H1 (cell line): ENCODE data around the gene CEP350. TPM values are rescaled to one million over a fixed set of nuclear protein-coding genes. Genes with fewer than 3 reads are reported as not detected.

Experiments used
- CTCF ChIA-PET: fragments of 300-600 bp; sonication (Branson Sonifier 250); formaldehyde crosslinking; loops from one replicate; lab custom pipeline; 2021; ENCODE audit not compliant: partially characterized antibody; lab: Charles Lee
- POLR2A ChIA-PET: fragments of 300-600 bp; sonication (Branson Sonifier 250); formaldehyde crosslinking; loops from one replicate; lab custom pipeline; 2021; ENCODE audit warnings: inconsistent platforms; ENCODE audit not compliant: partially characterized antibody; lab: Charles Lee
- DNase-seq, 2 experiments: peaks; one replicate each; pipeline versions ENCODE4 v3.0.0 to v3.0.0-alpha.2; 2010 to 2022; ENCODE audit warnings: low spot score in 2 of 2, low read depth in 1 of 2, mixed read lengths in 1 of 2
- FAIRE-seq: peaks from 2 replicates; lab custom pipeline; 2011; peaks lifted over from hg19 to GRCh38; lab: Jason Lieb, UNC
- H2AFZ ChIP-seq: 2 replicates; pipeline ENCODE4 v1.8.1; 2012; ENCODE audit warnings: low read length, inconsistent platforms
- H2AK5ac ChIP-seq: 2 replicates; pipeline ENCODE4 v1.6.1; 2013; ENCODE audit warnings: low read depth, low read length
- H2BK120ac ChIP-seq: replicated peaks from 2 replicates; pipeline ENCODE3; 2013; ENCODE audit warnings: low read depth, low read length, inconsistent platforms
- H2BK12ac ChIP-seq: 2 replicates; pipeline ENCODE4 v1.6.1; 2013; ENCODE audit warnings: low read depth, low read length
- H2BK15ac ChIP-seq: 2 replicates; pipeline ENCODE4 v1.6.1; 2013; ENCODE audit warnings: low read length
- H2BK20ac ChIP-seq: 2 replicates; pipeline ENCODE4 v1.6.1; 2013; ENCODE audit warnings: low read length
- H2BK5ac ChIP-seq: 2 replicates; pipeline ENCODE4 v1.6.1; 2013; ENCODE audit warnings: low read depth, low read length
- H3K14ac ChIP-seq: 2 replicates; pipeline ENCODE4 v1.6.1; 2013; ENCODE audit warnings: inconsistent platforms; ENCODE audit not compliant: insufficient read length
- H3K18ac ChIP-seq: 2 replicates; pipeline ENCODE4 v1.6.1; 2013; ENCODE audit warnings: low read length; ENCODE audit errors: extremely low read depth
- H3K23ac ChIP-seq: 2 replicates; pipeline ENCODE4 v1.6.1; 2013; ENCODE audit warnings: inconsistent platforms; ENCODE audit not compliant: insufficient read length
- H3K23me2 ChIP-seq: 2 replicates; pipeline ENCODE4 v1.6.1; 2013; ENCODE audit warnings: low read depth, low read length
- H3K27ac ChIP-seq: 2 replicates; pipeline ENCODE4 v1.6.1; 2011; ENCODE audit warnings: low read depth, low read length, inconsistent platforms
- H3K27me3 ChIP-seq, 4 experiments: replicated peaks in 1 of 4; 1 replicate in 1 of 4; 2 replicates in 3 of 4; pipeline versions ENCODE4 v1.6.1 to v1.8.1; 2011 to 2013; ENCODE audit warnings: low read length in 3 of 4, mild to moderate bottlenecking in 3 of 4, inconsistent platforms in 2 of 4, mixed read lengths in 2 of 4, moderate library complexity in 1 of 4; ENCODE audit not compliant: control insufficient read depth in 3 of 4, insufficient read depth in 3 of 4; ENCODE audit errors: extremely low read depth in 1 of 4
- H3K36me3 ChIP-seq, 4 experiments: 2 replicates each; pipeline versions ENCODE4 v1.6.1 to v1.8.1; 2011 to 2013; ENCODE audit warnings: mild to moderate bottlenecking in 4 of 4, low read length in 3 of 4, moderate library complexity in 2 of 4, control low read depth in 1 of 4, inconsistent platforms in 1 of 4; ENCODE audit not compliant: insufficient read depth in 4 of 4, control insufficient read depth in 2 of 4
- H3K4ac ChIP-seq: replicated peaks from 2 replicates; pipeline ENCODE3; 2013; ENCODE audit warnings: low read length, low read depth, mixed read lengths, inconsistent platforms; ENCODE audit not compliant: insufficient read length
- H3K4me1 ChIP-seq, 4 experiments: replicated peaks in 1 of 4; 1 replicate in 1 of 4; 2 replicates in 3 of 4; pipeline versions ENCODE4 v1.6.1 to v1.8.1; 2011 to 2013; ENCODE audit warnings: low read length in 3 of 4, inconsistent platforms in 2 of 4, mixed read lengths in 1 of 4; ENCODE audit not compliant: insufficient read depth in 4 of 4, control insufficient read depth in 3 of 4
- H3K4me2 ChIP-seq, 2 experiments: 2 replicates each; pipeline versions ENCODE4 v1.6.1 to v1.8.1; 2011 to 2013; ENCODE audit warnings: low read depth in 2 of 2, low read length in 2 of 2, control low read depth in 1 of 2, inconsistent platforms in 1 of 2, mild to moderate bottlenecking in 1 of 2; ENCODE audit not compliant: insufficient read depth in 1 of 2
- H3K4me3 ChIP-seq, 4 experiments: fragments of 200-600, 300-600 bp in 1 of 4; sonication (generic), shearing (Covaris generic), sonication (Bioruptor Twin) in 1 of 4; 2 replicates each; pipeline versions ENCODE4 v1.5.1 to v1.8.1; 2011 to 2016; ENCODE audit warnings: low read length in 4 of 4, low read depth in 3 of 4, control low read depth in 2 of 4, inconsistent platforms in 2 of 4, mild to moderate bottlenecking in 2 of 4, mixed read lengths in 1 of 4, moderate library complexity in 1 of 4; ENCODE audit not compliant: insufficient read depth in 2 of 4; ENCODE audit errors: extremely low read depth in 1 of 4
- H3K56ac ChIP-seq: replicated peaks from 2 replicates; pipeline ENCODE3; 2013; ENCODE audit warnings: low read depth, mild to moderate bottlenecking, mixed read lengths, low read length, inconsistent platforms; ENCODE audit not compliant: insufficient read length
- H3K79me1 ChIP-seq: 2 replicates; pipeline ENCODE4 v1.6.1; 2013; ENCODE audit warnings: low read depth, low read length, control low read depth
- H3K79me2 ChIP-seq, 2 experiments: 2 replicates each; pipeline versions ENCODE4 v1.6.1 to v1.8.1; 2012 to 2013; ENCODE audit warnings: low read length in 2 of 2, mild to moderate bottlenecking in 2 of 2, inconsistent platforms in 1 of 2; ENCODE audit not compliant: insufficient read depth in 2 of 2, control insufficient read depth in 1 of 2
- H3K9ac ChIP-seq, 4 experiments: replicated peaks in 1 of 4; 1 replicate in 1 of 4; 2 replicates in 3 of 4; pipeline versions ENCODE4 v1.6.1 to v1.8.1; 2011 to 2013; ENCODE audit warnings: low read depth in 3 of 4, low read length in 3 of 4, control low read depth in 2 of 4, mild to moderate bottlenecking in 2 of 4, moderate library complexity in 2 of 4, inconsistent platforms in 1 of 4; ENCODE audit errors: extremely low read depth in 1 of 4
- H3K9me3 ChIP-seq, 2 experiments: 2 replicates each; pipeline versions ENCODE4 v1.6.1 to v1.8.1; 2012 to 2013; ENCODE audit warnings: mild to moderate bottlenecking in 2 of 2, moderate library complexity in 2 of 2, control low read depth in 1 of 2, inconsistent platforms in 1 of 2, low read depth in 1 of 2, low read length in 1 of 2, mixed read lengths in 1 of 2; ENCODE audit not compliant: insufficient read depth in 2 of 2
- H4K20me1 ChIP-seq, 2 experiments: replicated peaks in 1 of 2; 2 replicates each; pipeline versions ENCODE3 to v1.8.1; 2011 to 2013; ENCODE audit warnings: inconsistent platforms in 2 of 2, low read length in 2 of 2, mild to moderate bottlenecking in 1 of 2; ENCODE audit not compliant: insufficient read depth in 2 of 2, control insufficient read depth in 1 of 2
- H4K5ac ChIP-seq: 2 replicates; pipeline ENCODE4 v1.6.1; 2013; ENCODE audit warnings: low read length, low read depth, mixed read lengths, inconsistent platforms; ENCODE audit not compliant: insufficient read length
- H4K8ac ChIP-seq: 2 replicates; pipeline ENCODE4 v1.8.0; 2013; ENCODE audit warnings: mild to moderate bottlenecking, moderate library complexity, low read length, inconsistent platforms; ENCODE audit not compliant: insufficient read depth; ENCODE audit errors: extremely low read depth
- H4K91ac ChIP-seq: replicated peaks from 2 replicates; pipeline ENCODE3; 2013; ENCODE audit warnings: low read length, mixed read lengths, inconsistent platforms; ENCODE audit not compliant: insufficient read length
- CEBPB ChIP-seq: IDR thresholded peaks from 2 replicates; pipeline ENCODE4 v1.6.1; 2012; ENCODE audit warnings: low read depth, low read length
- POU5F1 ChIP-seq: IDR thresholded peaks from 2 replicates; pipeline ENCODE4 v1.6.1; 2011; ENCODE audit warnings: low read depth, mild to moderate bottlenecking, low read length, moderate library complexity
- WGBS, 2 experiments: shearing (Covaris generic) in 1 of 2; methylation state at CpG; one replicate each; pipeline versions ENCODE4 v1.1.6 to v1.1.7; 2013 to 2015; ENCODE audit warnings: low lambda C conversion rate in 2 of 2, mixed read lengths in 2 of 2, inconsistent platforms in 1 of 2, low coverage in 1 of 2, missing lambda C conversion rate in 1 of 2; ENCODE audit not compliant: insufficient replicate concordance in 2 of 2, insufficient coverage in 1 of 2, insufficient read length in 1 of 2; ENCODE audit errors: extremely low coverage in 1 of 2, missing lambda C conversion rate in 1 of 2; 5-methylcytosine and 5-hydroxymethylcytosine counted together
- polyA plus RNA-seq, 7 experiments: library from polyadenylated mRNA; depleted of rRNA in 3 of 7; stranded (reverse) in 5 of 7; unstranded in 2 of 7; fragments of >200 nt in 5 of 7; fragments of 200-250 nt in 2 of 7; gene quantifications; 1 replicate in 5 of 7; 2 replicates in 1 of 7; 4 replicates in 1 of 7; pipeline versions ENCODE4 v1.2.1 to v1.2.3, GENCODE V29; 2011 to 2013; ENCODE audit warnings: missing spikeins in 2 of 7, mixed read lengths in 2 of 7
- total RNA-seq: library from RNA; stranded (reverse); fragmentation: NEBNext Ultra II Directional; extraction: Animal tissue kit (Norgen Biotek cat#: 25700); gene quantifications from 2 replicates; pipeline ENCODE4 v1.2.1, GENCODE V29; 2021

CEP350 gene
- total and polyA plus RNA-seq, 2 of the 8 experiments (the other 6 are each of a cell fraction or from before 2014, with no cell fraction given) = 5.6 to 39.4 TPM

- WGBS, 2 experiments = 70% methylated on average over 1 of the region's 1 CpG; no CpG with 5 or more reads in 1 of the 2 experiments
- no peak overlapping the region for H4K91ac ChIP-seq
Measured at GRCh38 chr1:180150982-180151381, 196.4 kb downstream of the CEP350 start.

More at GRCh38 chr1:180150982-180151381, 196.4 kb downstream of the CEP350 start:
- H3K23ac ChIP-seq = no peak overlapping the region
- H3K4me2 ChIP-seq = no peak overlapping the region
- H4K8ac ChIP-seq = no peak overlapping the region
- H3K23me2 ChIP-seq = peaks cover 8% of the 10 kb centered on the region
- H3K9me3 ChIP-seq = no peaks in the 10 kb centered on the region
- DNase-seq (no peak), FAIRE-seq (no peak)
- no peak overlapping the region for H3K9ac ChIP-seq
- no peaks in the 10 kb centered on the region for H4K20me1 ChIP-seq
- H3K36me3 ChIP-seq = no peaks in the 10 kb centered on the region
- H3K4me1 ChIP-seq = peaks cover 0 to 3% (median 2%) of the 10 kb centered on the region in 4 experiments; a peak in 5 of 7 replicates
- no peak overlapping the region for H3K56ac ChIP-seq
- peaks cover 0 to 3% of the 10 kb centered on the region in 2 experiments; a peak in 2 of 4 replicates for H3K79me2 ChIP-seq
- no peak overlapping the region for H2BK20ac ChIP-seq
- no peak overlapping the region for H2BK12ac ChIP-seq
- no peak overlapping the region for H3K4ac ChIP-seq
- no peak overlapping the region for H3K27ac ChIP-seq
- TF ChIP-seq CEBPB (peak; percentile 46; the same call in 1 of the 2 replicates), POU5F1 (no peak)
- no peaks in the 10 kb centered on the region for H3K79me1 ChIP-seq
- H2BK5ac ChIP-seq = no peak overlapping the region
- no peak overlapping the region for H4K5ac ChIP-seq
- no peak overlapping the region for H2BK15ac ChIP-seq
- no peak overlapping the region for H2AK5ac ChIP-seq
- POLR2A ChIA-PET = no interaction called here
- H2BK120ac ChIP-seq = no peak overlapping the region
- no peak overlapping the region for H3K14ac ChIP-seq
- no peak overlapping the region for H3K18ac ChIP-seq
- no peak overlapping the region for H3K4me3 ChIP-seq
- H3K27me3 ChIP-seq = peaks cover 0 to 15% (median 8%) of the 10 kb centered on the region in 4 experiments; a peak in 5 of 7 replicates
- CTCF ChIA-PET = no interaction called here
- no peak overlapping the region for H2AFZ ChIP-seq
